Sciatic nerve (tissue), 2 donors: ENCODE measurements around the gene NCKAP5. TPM values are rescaled to one million over a fixed set of nuclear protein-coding genes. Genes with fewer than 3 reads are reported as not detected.

Source experiments
- ATAC-seq: fragments of 200-7000 bp; cut with Tn5 transposase; one replicate; pipeline ENCODE4 v1.9.1; 2020; ENCODE audit warnings: mild to moderate bottlenecking, moderate library complexity
- DNase-seq: peaks from one replicate; pipeline ENCODE4 v3.0.0-alpha.2; 2020; ENCODE audit warnings: low spot score
- intact Hi-C: fragments of 100-400 bp; cut with DNase I; formaldehyde crosslinking; loops from one replicate; pipeline ENCODE4 v1.14.2; 2022
- total RNA-seq: library from RNA; stranded (reverse); fragmentation: NEBNext Ultra II Directional; extraction: Animal tissue kit (Norgen Biotek cat#: 25700); gene quantifications from one replicate; pipeline ENCODE4 v1.2.1, GENCODE V29; 2021
- donor health status: DM: no; HTN: no; CAD: no.
- donor health status: DM: no; HTN: no; CAD: no.

Gene NCKAP5
- total RNA-seq, 1 donor from 2014 or later = 10.5 TPM

DNA sequence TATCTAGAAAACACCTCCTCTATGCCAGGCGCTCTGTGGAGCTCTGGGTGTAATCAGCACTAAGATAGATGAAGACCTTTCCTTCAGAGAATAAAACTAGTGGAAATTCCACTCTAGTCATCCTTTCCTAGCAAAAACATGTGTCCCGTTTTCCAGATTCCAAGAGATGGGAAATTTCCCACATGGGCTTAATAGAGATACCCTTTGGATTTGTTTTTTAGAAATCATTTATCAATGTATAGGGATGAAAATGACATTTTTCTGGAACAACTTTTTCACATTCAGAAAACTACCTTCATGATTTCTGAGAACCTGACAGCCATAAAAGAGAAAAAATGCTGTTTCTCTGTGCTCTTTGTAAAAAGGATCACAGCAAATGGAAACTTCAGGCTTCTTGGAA is 152.1 kb downstream of the NCKAP5 start:
- intact Hi-C loops = no loop called here
- DNase-seq = no peak
- ATAC-seq = no peak

DNA sequence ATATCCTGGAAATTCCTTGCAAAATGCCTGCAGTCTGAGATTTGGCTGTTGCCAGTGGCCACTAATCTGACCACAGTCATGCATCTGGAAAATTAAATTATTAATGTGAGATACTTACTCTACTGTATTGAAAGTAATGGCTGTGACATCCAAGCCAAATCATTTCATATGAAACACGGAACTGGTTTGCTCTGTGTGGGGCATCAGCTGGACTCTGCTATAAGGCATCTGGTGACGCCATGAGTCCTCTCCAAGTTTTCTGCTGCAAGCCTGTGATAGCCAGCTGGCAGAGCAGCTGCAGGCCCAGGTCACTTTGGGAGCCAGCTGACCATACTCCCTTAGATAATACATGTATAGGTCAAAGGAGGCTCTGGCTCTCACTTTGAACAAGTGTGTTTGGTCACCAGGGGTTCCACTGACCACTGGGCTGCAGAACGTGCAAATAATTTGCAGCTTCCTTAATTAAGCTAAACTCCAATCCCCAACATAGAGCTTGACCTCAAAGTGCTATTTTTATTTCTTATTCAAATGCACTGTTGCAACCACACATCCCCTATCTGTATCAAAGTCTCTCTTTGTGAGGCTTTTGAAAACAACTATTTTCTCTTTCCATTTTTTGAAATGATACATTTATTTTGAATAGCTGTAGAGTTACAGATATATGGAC is 152.9 kb downstream of the NCKAP5 start:
- DNase-seq (no peak), ATAC-seq (peak; percentile 30)
- intact Hi-C loops = no loop called here

DNA sequence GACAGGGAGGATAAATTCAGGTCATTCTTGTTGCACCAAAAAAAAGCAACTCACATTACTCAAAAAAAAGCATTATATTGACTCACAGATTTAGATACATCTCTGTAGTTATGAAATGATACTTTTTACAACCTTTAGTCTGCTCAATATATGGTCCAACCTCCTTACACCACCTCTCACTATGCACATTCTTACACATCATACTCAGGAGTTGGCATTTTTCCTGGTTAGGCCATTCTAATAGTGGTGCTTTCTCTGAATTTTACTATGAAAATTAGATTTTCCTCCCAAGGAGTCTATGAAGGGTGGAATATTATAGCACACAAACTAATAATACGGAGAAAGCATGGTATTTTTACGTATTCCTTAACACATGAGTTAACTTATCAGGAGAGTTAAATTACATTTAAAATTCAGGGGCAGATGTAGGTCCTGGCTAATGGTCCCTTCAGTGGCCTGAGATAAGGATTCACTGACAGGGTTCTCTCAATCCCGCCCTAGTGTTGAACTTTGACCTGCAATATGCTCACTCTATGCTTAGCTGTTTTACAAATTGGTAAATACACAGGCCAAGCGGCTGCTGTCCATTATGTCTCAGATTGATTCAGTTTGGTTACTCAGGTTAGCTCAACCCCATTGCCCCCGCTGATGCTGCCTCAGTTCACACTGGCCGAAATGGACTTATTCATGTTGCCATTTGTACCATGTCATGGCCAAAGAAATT is 153.6 kb downstream of the NCKAP5 start:
- intact Hi-C loops = no loop called here
- ATAC-seq (no peak), DNase-seq (no peak)

DNA sequence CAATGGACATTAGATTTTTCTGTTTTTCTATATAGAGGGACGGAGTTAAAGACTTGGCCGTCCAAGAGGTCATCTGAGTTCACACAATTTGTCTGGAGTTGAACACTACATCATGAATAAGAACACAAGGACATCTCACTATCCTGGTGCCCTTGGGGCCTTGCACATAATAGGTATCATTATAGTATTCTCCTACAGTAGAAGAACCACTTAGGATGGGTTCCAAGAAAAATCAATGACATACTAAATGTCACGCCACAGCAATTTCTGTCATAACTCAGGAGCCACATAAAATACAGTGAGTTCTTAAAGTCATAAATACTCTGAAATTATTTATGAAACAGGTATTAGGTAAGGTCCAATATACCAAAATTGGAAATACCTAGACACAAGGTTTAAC is 154.4 kb downstream of the NCKAP5 start:
- no peak for ATAC-seq
- DNase-seq = no peak
- intact Hi-C loops = no loop called here

DNA sequence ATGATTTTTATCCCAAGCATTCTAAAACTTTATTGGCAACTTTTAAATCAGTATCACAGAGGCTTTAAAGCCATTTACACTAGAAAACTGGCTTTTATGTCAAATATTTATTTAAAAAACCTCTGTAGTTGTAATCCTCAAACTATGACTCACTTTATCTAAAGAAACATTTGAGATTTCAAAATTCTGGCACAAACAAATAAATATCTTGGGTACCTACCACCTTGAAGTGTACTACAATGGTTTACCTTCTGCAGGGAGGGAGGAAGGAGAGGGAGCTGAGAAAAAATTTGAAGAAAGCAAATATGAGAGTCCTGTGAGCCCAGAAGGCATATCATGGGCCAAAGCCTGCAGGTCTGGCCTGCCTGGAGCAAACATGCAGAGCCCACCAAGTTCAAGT is 155.6 kb downstream of the NCKAP5 start:
- intact Hi-C loops = no loop called here

DNA sequence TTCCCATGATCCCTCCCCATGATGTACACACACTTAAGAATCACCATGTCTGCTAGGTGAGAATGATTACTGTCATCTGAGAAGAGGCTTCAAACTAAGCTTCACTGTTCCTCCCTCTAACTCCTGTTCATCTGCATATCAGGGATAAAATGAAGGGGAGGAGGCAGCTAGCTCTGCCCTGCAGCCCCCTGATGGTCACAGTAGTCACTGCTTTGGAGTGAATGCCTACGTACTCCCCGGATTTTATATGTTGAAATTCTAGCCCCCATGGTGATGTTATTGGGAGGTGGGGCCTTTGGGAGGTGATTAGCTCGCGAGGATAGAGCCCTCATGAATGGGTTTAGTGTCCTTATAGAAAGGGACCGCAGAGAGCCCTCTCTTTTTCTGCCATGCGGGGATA is 156.4 kb downstream of the NCKAP5 start:
- intact Hi-C loops = no loop called here
- no peak for DNase-seq

More for the DNA sequence above, 155.6 kb downstream of the NCKAP5 start:
- ATAC-seq (no peak), DNase-seq (no peak)

DNA sequence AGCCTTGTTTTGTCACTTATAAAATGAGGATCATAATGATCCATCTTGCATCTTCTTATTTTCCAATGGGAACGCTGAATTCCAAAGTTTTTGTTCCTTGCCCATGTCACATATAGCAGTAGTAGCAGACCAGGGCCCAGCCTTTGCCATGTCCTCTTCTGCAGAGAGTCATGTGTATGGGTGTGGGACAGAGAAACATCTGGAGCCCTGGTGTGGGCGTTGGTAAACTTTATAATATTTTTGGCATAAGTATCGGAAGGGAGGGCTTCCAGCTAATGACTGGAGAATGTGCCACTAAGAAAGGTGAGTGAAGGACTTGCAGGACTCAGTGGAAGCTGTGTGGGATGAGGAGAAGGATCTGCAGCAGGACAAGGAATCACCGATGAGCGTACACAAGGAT is 157.2 kb downstream of the NCKAP5 start:
- no peak for DNase-seq
- no peak for ATAC-seq
- intact Hi-C loops = no loop called here

More for the DNA sequence above, 156.4 kb downstream of the NCKAP5 start:
- no peak for ATAC-seq

DNA sequence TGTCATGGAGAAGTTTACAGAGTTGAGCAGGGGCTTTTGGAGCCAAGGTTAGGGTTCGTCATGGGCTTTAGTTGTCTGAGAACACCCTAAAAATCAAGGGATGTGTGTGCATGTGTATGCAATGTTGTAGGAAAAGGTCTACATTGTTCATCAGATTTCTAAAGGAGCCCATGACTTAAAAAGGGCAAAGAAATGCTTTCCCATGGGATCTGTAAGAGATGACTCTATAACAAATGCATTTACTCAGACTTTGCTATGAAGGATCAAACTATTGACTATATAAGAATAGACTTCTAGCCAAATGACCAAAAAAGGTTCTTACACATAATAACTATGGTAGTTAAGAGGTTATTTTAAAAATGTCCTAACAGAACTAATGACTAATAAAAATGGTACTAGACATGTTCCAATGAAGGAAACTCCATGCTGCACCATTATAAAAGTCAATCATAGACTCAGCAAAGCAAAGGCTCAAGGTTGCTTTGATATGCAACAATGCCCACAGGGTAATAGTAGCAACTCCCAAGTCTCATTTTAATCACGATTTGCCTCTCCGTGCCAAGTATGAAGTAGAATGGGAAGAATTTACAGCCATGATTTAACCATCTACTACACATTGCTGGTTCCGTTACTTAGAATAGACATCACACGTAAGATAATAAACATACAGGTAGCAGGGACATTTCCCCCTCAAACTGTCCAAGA is 158.5 kb downstream of the NCKAP5 start:
- ATAC-seq (no peak), DNase-seq (no peak)
- intact Hi-C loops = no loop called here

DNA sequence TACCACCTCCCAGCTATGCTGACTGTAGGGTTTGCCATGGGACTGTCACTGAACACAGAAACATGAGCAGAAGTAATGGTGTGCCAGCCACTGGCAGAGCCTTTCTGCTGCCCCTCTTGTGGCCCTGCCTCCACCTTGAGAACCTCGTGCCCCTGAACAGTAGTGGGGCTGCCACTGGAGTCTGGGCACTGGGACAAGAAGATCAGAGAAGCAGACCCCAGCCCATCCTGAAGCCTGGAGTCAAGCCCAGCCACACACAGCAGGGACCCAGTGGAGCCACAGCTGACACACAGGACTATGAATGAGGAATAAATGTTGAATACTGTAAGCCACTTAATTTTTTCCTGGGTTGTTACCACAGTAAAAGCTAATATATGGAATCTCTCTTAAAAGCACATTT is 159.6 kb downstream of the NCKAP5 start:
- ATAC-seq (no peak), DNase-seq (no peak)
- intact Hi-C loops = no loop called here

DNA sequence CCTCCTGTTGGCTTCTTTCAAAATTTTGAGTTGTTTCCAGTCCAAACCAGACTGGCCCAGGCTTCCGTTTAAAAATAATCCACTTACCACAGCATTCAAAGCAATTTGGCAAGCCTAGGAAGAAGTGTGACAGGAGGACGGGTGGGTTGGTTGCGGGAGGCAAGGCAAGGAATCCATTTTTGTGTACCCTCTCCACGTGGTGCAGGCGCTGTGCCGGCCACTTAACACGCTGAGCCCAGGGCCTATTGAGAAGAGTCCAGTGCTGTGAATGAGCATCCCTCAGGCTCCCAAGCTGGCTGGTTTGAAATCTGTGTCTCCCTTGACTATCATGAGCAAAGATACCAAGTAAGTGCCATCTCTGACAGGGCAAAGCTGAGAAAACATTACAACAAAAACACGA is 160.9 kb downstream of the NCKAP5 start:
- DNase-seq = no peak
- ATAC-seq = no peak
- intact Hi-C loops = no loop called here

DNA sequence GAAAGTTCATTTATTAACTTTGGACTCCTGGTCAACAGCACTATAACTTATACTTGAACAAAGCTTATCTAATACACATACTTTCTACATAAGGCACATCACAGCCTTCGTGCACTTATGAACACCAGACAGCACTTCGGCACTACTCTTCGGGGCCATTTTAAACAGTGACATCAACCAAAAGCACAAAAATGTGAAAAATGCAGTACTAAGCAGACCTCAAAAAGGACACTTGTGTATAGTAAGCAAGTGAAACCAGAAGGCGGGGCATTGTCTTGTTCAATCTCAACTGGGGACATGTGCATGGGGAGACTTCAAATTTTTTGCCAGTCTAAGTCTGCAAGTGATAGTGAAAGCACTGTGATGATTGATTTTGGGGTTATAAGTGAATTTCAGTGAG is 163.0 kb downstream of the NCKAP5 start:
- no peak for DNase-seq
- intact Hi-C loops = no loop called here
- no peak for ATAC-seq

DNA sequence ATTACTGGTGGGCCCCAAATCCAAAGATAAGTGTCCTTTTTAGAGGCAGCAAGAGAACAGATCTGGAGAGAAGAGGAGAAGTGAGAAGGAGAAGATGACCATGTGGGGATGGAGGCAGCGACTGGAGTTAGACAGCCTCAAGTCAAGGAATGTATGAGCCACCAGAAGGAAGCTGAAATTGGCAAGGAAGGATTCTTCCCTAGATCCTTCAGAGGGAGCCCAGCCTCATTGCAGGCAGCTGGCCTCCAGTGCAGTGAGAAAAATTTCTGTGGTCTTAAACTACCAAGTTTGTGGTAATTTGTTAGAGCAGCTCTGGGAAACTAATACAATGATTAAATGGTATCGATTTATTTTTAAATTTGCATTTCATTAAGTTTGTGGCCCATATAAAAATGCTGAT is 167.9 kb downstream of the NCKAP5 start:
- intact Hi-C loops = no loop called here
- no peak for DNase-seq
- no peak for ATAC-seq

DNA sequence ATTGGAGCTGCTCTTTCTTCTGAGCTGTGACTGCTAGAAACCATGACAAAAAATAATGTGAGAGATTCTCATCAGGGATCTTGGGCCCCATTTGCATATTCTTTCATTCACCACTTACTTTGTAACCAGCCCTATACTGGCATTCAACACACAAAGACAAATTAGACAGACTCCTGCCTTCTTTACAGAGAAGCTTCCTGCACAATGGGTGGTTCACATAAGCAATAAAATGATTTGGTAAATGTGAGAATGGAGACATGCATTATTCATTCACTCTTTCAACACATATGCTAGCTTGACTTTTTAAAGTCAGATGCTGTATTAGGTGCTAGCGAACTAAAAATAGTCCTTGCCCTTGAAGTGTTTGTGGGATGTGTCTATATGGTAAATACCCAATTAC is 174.4 kb downstream of the NCKAP5 start:
- DNase-seq (no peak), ATAC-seq (no peak)
- intact Hi-C loops = no loop called here

DNA sequence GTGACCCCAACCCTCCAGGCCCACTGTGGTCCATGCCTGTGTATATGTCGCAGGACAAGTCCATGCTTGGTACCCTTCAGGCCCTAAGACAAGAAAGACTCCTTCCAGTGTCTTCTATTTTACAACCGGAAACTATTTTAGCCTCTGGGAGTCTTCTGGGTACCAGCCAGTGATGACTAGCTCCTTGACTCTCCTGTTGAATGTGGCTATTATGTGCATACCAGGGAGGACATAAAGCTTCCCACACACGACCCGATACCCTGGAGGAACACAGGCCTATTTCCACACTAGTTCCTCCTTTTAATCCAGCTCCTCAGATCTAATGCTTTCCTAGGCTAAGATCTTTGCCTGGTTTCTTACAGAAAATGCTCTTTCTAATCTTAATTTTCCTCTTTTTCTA is 178.1 kb downstream of the NCKAP5 start:
- intact Hi-C loops = no loop called here
- no peak for ATAC-seq

DNA sequence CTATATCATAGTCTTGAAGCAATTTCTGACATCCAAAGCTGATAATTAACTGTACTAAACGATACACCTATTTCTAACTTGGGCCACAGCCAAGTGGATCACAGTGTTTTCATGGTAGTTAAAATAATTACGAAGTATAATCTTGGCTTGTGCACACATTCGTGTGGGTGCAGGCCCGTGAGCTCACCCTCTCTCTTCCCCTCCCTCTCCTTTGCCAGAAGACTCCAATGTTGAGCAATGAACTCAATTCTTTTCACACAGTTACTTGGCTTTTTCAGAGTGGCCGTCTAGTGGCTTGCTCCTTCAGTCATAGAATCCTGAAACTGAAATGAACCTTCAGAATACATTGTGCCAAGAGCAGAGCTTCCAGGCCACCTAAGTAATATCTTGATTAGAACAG is 178.7 kb downstream of the NCKAP5 start:
- intact Hi-C loops = no loop called here
- DNase-seq (no peak), ATAC-seq (no peak)

More for the DNA sequence above, 178.1 kb downstream of the NCKAP5 start:
- DNase-seq = no peak

DNA sequence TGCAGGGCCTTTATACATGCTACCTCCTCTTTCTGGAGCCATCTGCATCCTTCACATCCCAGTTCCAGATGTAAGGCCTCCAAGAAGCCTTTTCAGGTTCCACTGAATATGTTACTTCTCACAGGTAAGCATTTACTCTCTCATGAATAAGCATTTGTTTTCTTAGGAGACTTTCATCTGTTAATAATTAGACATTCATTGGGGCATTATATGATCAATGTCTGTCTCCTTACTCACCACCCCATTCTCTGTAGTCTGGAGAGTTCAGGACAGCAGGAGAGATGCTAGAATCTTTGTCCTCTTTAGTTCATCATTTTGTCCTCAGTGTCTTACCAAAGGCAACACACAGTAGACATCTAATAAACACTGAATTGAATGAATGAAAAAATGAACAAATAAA is 185.7 kb downstream of the NCKAP5 start:
- DNase-seq (no peak), ATAC-seq (no peak)
- intact Hi-C loops = no loop called here

DNA sequence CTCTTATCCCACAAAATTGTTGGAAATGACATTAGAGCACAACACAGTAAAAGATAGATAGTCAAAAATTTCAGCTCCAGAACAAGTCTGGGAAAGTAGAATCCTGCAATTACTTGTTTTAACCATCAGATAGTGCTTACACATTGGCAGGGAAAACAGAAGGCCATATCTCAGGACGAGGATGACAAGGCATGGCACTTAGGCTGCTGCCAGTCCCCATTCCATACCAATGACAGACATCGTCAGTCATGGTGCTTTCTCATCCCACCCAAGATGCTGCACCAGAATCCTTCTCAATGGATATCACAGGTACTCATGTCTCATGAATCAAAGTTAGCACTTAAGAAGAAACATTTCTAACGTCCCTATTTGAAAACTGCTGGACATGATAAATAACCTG is 187.3 kb downstream of the NCKAP5 start:
- intact Hi-C loops = no loop called here
- no peak for DNase-seq
- ATAC-seq = no peak

DNA sequence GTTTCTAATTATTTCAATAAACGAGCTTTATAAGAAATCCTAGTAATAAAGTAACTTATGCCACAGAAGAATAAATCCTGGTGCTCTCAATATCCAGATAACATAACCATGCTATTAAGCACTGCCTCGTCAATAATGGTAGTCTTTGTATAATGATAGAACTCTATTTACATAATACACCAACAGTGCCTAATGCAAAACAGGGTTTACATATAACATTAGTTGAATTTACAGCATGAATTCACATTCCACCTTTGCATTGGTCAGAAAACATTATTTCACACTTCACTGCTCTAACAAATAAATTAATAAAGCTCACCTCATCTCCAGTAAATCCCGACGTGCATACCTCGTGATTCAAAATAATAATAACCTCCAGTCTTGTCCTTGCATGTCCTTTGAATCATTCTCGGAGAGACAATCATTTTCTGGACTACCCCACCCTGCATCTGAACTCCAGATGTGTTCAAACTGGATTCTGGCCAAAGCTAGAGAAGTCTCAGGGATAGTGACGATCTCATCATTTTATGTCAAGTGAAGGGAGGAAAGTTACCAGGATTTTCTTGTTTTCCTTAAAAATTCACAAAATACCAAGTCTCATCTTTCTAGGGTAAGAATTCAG is 189.2 kb downstream of the NCKAP5 start:
- intact Hi-C loops = no loop called here
- DNase-seq = no peak
- ATAC-seq = no peak

DNA sequence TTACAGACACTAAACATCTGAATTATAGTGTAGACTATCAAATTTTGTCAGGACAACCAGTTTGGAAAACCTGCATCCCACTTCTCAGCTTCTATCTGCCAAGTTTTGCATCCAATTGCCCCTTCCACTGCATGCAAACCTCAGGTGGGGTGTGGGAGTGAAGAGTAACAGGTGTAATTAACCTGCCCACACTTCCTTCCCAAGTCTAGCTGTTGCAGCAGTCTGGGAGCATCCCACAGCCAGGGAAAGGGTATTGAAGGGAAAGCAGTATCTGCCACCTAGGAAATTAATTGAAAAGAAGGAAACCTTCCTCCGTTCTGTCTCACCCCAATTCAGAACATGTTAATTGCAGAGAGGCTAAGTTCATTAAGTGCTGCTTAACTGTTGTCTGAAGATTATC is 189.9 kb downstream of the NCKAP5 start:
- intact Hi-C loops = no loop called here
- DNase-seq = no peak
- ATAC-seq = no peak

DNA sequence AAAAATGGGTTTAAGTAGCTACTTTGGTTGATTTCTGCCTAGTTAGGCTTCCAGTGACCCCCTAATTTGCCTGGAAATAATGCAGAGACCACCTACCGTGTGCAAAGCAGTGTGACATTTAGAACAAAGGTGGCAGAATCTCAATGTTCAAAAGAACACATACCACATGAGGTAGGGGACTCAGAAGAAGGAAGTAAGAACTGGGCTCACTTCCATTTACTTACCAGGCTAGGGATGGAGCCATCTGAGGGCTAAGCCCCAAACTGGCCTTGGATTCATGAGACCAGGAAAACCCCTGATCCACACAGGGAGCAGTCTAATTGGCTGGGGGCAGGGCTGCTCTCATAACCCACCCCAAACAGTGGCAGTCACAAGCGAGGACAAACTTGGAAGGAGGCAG is 190.7 kb downstream of the NCKAP5 start:
- intact Hi-C loops = no loop called here
- ATAC-seq = no peak

More for the DNA sequence above, 190.7 kb downstream of the NCKAP5 start:
- DNase-seq = no peak
